NK-92 treated with Interleukin-12 subunit alpha and Interleukin-12 subunit beta, amount 100 ng/mL, for 24 hours (cell line): ENCODE measurements around the gene ADGRD2.

Experiments used
- DNase-seq: peaks from one replicate; lab custom pipeline; 2025; lab: John Stamatoyannopoulos, UW

The ADGRD2 gene

GRCh38 chr9:124456341-124457078 is 6.3 kb downstream of the ADGRD2 start:
- no peak for DNase-seq

DNA sequence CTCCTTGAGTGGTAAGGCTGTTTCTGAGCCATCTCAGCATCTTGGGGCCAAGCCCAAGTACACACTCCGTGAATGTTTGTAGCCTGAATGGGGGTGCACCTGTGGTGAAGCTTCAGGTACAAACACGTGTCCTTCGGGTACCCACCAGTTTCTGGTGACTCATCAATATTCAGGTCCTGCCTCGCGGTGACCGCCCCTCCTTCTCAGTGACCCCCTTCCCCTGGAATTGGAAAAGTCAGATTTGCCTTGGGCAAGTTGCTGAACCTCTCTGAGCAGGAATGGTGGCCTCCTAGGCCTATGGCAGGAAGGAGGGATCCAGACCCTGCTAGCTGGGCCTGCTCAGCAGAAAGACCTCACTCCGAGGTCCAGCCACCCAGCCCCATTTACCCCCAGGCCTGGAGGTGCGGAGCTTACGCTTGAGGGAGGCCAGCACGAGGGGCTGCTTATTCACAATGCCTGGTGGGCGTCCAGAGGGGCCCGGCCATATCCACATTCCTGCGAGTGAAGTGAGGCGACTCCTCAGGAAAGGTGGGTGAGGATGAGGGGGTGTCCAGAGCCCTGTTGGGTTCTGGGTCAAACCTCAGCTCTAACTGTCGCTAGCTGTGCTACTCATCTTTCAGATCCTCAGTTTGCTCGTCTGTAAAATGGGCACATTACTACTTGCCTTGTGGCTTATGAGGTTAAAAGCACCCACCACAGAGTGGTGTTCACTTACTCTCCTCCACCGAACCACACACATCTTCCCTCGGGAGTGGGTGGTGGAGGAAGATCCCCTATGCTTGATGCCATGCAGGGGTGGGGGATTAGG is 7.0 kb downstream of the ADGRD2 start:
- DNase-seq, result no peak

DNA sequence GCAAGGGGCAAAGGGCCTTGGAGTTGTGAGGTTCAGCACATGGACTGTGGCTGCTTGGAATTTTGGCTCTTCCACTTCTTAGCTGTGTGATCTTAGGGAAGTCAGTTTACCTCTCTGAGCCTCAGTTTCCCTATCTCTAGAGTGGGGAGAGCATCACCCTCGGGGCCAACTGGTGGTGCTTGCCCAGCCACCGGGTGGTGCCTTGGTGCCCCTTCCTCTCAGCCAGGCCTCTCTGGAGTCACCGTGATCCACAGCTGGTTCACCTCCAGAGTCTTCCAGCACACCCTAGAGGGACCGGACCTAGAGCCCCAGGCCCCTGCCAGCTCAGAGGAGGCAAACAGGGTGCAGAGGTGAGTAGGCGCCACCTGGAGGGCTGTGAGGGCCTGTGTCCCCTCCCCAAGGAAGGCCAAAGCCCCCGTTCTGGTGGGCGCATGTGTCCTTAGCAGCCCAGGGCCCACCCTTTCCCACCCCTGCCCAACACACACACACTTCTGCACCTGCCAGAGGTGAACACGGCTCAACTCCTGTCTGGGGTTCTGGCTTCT is 7.7 kb downstream of the ADGRD2 start:
- DNase-seq, result no peak

GRCh38 chr9:124458441-124458840 is 8.2 kb downstream of the ADGRD2 start:
- no peak for DNase-seq

DNA sequence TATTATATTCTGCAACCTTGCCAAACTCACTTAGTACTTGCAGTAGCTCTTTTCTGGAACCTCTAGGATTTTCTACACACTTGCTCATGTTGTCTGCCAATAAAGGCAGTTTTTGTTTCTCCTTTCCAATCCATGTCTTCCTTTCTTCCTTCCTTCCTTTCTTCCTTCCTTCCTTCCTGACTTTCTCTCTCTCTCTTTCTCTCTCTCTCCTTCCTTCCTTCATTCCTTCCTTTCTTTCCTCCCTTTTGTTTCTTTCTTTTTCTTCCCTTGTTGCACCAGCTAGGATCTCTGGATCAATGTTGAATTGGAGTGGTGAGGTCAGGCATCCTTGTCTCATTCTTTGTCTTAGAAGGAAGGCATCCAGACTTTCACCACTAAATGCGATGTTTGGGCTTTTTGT is 12.5 kb downstream of the ADGRD2 start:
- DNase-seq, result no peak

GRCh38 chr9:124465736-124466135 is 15.5 kb downstream of the ADGRD2 start:
- DNase-seq, result no peak

- no peak for DNase-seq
These were observed 17.3 kb downstream of the ADGRD2 start for GRCh38 chr9:124467410-124468060.

DNA sequence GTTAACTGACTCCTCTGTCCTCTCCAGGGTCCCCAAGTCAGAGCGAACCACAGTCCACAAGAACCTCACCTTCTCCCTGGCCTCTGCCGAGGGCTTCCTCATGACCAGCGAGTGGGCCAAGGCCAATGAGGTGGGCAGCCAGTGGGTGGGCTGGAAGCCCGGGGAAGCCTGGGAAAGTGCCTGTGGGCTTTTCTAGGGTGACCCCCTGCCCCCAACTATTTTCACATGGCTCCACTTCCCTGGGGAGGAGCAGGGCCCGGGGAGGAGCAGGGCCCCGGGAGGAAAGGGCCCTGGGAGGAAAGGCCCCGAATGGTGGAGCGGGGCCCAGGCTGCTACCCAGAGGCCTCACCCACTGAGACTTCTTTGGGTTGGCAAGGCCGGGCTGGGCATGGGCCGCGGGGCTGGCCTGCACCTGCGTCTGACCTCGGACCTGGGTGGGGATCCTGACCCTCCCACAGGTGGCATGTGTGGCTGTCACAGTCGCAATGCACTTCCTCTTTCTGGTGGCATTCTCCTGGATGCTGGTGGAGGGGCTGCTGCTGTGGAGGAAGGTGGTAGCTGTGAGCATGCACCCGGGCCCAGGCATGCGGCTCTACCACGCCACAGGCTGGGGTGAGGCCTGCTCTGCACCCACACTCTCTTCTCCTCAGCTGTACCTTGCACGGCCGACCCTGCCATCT is 17.9 kb downstream of the ADGRD2 start:
- no peak for DNase-seq

DNA sequence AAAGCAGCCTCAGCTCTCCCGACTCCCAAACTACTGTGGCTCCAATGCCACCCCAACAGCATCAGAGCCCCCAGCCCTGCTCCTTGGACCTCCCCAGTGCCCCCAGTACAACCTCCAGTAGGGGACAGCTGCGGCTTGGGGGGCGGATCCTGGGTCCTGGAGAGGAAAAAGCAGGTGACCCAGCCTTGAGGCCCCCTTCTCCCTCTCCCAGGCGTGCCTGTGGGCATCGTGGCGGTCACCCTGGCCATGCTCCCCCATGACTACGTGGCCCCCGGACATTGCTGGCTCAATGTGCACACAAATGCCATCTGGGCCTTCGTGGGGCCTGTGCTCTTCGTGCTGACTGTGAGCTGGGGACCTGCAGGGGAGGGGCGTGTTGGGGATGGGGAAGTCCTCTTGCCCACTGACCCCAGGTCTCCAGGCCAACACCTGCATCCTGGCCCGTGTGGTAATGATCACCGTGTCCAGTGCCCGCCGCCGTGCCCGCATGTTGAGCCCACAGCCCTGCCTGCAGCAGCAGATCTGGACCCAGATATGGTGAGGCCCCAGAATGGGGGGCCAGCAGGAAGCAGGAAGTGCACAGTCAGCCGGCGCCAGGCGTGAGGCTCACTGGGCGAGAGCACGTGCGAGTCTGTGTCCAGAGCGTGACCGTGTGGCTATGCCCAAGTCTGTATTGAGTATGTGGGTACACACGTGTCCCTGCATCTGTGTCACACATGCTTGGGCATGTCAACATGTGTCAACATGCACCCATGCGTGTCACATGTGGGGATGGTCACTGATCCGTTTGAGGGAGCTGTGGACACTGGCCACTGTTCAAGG is 19.0 kb downstream of the ADGRD2 start:
- DNase-seq, result no peak

GRCh38 chr9:124470306-124470705 is 20.1 kb downstream of the ADGRD2 start:
- no peak for DNase-seq

DNA sequence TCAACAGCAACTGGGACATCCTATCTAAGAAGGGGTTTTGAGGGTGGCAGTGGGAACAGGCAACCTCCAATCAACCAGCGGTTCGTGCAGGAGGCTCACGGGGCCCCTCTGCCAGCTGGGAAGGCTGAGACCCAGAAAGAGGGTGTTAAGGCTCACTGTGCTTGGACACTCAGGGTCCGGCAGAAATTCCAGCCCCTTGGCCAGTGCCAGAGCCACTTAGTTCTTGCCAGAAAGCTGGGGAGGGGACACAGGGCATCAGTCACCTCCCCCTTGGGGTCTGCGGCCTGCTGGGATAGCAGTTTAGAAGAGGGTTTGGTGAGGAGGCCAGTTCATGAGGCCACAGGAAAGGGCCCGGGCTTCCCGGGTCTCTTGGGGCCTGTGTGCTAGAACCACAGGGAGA is 20.5 kb downstream of the ADGRD2 start:
- no peak for DNase-seq

DNA sequence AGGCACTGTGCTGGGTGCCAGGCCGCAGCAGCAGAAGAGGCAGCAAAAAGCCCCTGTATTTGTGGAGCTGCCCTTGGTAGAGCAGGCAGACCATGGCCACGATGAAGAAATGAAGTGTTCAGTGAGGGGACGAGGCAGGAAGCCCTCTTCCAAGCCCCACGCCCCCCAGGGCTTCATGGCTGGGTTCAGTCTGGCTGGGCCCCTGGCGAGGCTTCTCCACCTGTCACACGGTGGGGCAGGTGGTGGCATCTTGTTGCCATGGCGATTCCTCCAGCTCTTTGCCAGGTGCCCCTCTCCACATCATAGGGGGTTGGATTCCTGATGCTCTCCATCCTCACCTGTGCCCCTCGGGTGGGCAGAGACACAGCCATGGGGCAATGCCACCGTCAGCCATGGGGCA is 21.5 kb downstream of the ADGRD2 start:
- DNase-seq, result no peak

GRCh38 chr9:124472770-124473169 is 22.5 kb downstream of the ADGRD2 start:
- DNase-seq, result no peak

- DNase-seq, result no peak
These were observed 23.1 kb downstream of the ADGRD2 start for GRCh38 chr9:124473310-124473709.

DNA sequence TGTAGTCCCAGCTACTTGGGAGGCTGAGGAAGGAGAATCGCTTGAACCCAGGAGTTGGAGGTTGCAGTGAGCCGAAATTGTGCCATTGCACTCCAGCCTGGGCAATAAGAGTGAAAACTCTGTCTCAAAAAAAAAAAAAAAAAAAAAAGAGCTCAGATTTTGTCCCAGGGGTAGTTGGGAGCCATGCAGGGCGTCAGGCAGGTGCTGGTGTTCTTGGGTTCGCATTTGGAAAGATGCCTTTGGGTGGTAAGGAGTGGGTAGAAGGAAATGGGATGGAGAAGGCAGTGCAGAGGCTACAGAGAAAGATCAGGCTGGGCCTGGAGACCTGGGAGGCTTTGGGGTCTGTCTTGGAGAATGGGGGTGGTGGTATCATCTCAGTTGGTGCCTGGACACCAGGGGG is 23.9 kb downstream of the ADGRD2 start:
- no peak for DNase-seq

- DNase-seq, result no peak
These were observed 25.1 kb downstream of the ADGRD2 start for GRCh38 chr9:124475158-124475867.

DNA sequence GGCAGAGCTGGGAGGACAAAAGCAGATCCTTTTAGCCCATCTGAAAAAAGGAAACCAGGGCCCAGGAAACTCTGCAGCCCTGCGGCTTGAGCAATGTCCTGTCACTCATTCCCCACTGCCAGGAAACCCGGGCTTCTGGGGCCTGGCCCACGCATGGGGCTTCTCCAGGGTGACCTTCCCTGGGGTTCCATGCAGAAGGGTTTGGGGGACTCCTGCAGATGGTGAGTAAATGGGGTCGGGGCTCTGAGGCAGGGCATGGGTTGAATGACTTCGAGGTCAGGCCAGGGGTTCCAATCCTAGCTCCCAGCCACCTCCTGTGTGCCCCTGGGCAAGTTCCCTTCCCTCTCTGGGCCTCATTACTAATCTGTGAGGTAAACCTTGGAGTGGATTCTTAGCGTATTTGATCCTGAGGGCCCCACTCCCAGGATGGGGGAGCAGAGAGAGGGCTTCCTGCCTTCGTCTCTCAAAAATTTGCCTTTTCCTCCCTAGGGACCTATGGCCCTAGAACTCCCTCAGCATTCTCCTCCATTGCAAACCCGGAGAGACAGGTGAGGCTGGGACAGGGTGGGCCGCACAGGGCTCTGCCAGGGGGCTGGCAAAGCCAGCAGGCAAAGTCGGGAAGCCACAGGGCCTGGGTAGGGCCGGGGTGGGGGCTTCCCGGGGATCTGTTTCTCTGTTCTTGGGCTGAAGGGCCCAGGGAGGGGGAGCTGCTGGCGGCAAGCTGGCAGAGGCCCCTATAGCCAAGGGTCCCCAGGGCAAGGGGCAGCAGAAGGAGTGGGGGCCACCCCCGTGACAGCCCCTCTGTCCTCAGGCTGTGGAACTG is 25.8 kb downstream of the ADGRD2 start:
- no peak for DNase-seq

DNA sequence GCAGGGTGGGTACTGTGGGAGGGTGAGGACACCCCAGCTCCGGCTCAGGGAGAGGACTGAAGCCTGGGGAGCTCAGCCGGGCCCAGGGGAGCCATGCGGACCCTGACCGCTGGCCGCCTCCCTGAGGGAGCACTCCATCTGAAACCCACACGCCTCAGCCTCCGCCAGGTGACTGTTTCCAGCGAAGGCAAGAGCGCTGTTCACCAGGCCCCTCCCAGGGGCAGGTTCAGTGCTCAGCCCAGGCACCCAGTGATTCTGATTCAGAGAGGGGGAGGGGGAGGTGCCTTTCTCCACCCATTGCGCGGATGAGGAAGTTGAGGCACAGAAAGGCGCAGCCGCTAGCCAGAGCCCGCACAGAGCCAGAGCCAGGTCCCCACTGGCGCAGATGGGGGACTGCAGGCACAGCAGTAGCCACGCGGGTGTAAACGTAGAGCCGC is 27.0 kb downstream of the ADGRD2 start:
- no peak for DNase-seq

GRCh38 chr9:124477648-124478285 is 27.5 kb downstream of the ADGRD2 start:
- no peak for DNase-seq
